Hematopoietic multipotent progenitor cell treated with erythropoietin and hydrocortisone succinate and interleukin-3 and kit ligand, for 6 days (in vitro differentiated cells): ENCODE measurements around the gene NTNG2.

Source experiments
- DNase-seq: peaks from one replicate; pipeline ENCODE4 v3.0.0-alpha.2; 2015

Gene NTNG2

GRCh38 chr9:132175431-132175830, 13.6 kb downstream of the NTNG2 start:
- DNase-seq: no peak

- DNase-seq: no peak
These were observed 14.5 kb downstream of the NTNG2 start for GRCh38 chr9:132176338-132176737.

- no peak for DNase-seq
These were observed 20.0 kb downstream of the NTNG2 start for GRCh38 chr9:132181796-132182313.

DNA sequence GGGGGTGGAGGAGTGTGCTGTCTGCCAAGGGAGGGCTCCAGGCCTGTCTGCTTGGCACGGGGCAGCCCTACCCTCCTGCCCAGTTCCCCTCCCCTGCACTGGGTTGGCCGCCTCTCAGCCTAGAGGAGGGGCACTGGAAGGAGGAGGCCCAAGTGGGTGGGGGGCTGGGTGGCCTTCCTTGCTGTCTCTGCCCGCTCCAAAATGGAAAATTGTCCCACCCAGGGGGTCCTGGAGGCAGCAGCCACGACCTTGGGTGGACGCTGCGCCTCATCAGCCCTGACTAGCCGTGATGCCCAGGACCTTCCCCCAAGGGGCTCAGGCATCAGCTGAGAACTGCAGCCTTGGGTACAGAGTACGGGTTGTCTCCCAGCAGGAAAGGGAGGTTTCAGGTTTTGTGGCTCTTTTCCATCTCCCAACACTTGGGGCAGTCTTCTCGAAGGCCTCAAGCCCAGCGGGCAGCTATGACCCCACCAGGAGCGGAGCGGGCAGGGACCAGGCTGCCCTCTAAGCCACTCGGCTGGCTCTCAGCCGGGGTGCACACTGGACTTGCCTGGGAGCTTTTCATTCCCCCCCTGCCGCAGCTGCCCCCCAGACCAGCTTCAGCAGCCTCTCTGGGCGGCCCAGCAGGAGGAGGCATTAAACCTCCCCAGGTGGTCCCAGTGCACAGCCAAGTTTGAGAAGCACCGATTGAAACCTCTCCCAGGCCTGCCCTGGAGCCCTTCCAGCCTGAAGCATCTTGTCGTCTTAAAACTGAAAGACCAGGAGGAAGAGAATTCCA, 20.6 kb downstream of the NTNG2 start:
- no peak for DNase-seq

DNA sequence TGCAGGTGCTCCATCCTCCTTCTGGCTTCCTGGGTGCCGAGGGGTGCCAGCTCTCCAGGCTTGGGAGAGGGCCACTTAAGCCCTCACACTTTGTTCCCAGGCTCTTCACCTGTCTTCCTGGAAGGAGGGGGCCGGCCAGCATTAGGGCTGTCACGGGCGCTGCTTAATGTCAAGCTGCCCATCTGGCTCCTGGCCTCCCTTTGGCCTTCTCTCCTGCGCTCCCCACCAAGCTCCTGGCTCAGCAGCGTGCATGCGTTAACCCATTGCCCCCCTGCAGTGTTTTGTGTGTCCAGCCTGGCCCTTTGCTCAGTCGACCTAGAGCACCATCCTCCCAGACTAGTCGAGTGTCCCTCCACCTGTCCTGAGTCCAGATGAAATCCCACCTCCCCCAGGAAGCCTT, 21.3 kb downstream of the NTNG2 start:
- DNase-seq: no peak

DNA sequence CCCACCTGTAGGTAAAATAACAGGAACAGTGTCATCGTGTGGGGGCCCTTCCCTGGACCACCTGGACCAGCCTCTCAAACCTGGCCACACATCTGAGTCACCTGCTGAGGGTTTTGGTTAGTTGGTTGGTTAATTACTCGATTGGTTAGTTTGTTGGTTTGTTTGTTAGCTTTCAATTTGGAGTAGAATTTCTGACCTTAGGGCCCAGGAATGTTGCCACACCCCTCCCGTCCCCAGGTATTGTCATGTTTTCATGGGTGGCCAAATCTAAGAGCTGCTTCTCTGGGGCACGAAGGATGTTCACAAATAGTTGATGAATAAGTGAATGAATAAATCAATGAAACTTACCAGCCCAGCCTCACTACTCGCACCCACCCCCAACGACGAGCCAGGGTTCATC, 21.9 kb downstream of the NTNG2 start:
- no peak for DNase-seq

DNA sequence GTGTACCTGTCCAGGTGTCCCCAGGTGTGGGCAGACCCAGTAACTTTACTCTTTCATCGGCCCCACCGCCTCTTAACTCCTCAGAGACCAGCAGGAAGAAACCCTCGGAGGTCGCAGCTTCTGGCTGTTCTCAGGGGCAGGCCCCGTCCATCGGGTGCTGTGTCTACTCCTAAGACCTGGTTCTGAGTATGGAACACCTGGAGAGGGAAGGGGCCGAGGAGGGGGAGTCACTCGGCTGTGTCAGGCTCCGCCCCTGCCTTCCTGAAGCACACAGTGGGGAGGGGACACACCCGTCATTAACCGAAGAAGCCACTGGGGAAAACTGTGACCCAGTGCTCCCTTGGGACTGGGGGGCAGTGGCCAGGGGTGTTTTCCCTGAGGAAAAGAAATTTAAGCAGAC, 22.3 kb downstream of the NTNG2 start:
- DNase-seq: no peak

DNA sequence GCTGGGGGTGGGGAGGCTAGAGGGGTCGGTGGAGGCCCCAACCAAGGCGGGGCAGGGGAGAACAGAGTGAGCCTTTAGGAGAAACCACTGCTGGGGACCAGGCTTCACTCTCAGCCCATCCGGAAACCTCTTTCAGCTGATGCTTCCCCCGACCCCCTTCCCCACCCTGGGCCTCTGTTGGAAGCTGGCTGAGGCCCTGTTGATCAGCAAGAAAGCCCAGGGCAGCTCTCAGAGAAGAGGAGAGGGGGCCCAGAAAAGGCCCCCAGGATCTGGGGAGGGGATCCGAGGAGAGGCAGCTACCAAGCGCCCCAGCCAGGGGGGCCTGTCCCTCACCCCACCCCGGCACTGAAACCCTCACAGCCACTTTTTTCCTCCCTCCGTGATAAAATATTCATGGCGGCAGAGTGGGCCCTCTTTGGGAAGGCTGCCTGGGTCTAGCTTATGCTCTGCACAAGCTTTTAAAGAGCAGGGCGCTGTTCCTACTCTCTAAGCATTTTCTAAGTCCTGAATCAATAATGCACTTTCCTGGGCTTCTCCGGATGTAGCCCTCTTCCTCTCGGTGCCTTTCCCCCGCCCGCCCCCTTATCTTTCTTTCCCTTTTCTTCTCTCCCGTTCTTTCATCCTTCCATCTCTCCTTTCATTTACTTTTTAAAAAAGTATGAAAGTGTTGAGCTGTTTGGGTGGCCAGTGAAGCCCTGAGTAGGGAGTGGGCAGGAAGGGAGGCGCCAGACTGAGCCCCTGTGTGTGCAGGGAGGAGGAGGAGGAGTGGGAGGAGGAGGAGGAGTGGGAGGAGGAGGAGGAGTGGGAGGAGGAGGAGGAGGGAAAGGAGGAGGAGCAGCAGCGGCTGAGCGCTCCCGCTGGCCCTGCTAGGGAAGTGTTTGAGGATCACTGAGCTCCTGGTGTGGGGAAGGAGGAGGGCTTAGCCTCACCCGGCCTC, 23.5 kb downstream of the NTNG2 start:
- DNase-seq: no peak

GRCh38 chr9:132187121-132187620, 25.3 kb downstream of the NTNG2 start:
- DNase-seq: no peak

DNA sequence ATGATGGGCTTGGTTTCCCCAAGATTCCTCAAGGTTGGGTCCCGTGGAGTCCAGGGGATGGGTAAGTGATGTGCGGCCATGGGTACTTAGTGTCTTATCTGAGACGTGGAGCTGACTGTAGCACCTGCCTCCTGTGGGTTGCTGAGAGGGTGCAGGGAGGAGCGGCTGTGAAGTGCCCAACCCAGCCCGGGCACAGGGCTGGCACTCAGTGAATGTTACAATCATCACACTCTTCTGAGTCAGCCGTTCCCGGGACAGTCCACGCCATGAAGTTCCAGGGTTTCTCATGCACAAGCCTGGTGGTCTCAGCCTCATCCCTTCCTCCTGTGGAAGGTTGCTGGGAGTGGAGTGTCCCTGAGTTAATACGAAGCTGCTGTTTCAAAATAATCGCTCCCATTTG, 29.1 kb downstream of the NTNG2 start:
- no peak for DNase-seq

DNA sequence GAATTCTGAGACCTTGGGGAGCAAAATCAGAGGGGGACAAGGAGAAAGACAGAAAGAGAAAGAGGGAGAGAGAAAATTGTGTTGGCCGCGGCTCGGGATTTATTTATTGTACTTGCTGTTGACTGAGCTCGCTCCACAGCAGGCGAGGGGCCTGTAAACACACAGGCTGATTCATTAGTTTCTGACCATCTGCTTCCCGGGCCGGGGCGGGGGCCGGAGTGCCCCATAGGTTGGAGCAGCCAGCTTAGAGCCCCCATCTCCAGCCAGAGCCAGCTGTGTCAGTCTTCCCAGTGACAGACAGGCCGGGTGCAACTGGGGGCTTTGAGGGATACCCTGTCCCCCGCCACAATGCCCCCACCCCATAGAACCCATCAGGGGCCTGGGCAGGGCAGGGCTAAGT, 30.9 kb downstream of the NTNG2 start:
- no peak for DNase-seq

GRCh38 chr9:132193227-132194124, 31.6 kb downstream of the NTNG2 start:
- no peak for DNase-seq

DNA sequence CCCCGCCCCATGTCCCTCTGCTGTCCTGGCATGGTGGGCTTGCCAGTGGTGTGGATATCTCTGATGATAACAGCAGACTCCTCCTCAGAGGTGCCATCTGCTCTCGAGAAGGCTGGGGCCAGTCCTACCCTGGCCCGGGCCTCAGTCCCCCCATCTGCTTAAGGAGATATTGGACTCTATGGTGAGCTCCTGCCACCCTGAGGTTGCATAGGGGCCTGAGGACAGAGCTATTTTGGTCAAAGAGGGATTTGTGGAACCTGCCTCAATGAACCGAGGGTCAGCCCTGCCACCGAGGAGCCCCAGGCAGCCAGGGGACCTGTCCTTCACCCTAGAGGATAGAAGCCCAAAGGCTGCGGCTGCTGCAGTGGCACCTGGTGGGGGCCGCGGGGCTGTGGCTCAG, 32.6 kb downstream of the NTNG2 start:
- no peak for DNase-seq

DNA sequence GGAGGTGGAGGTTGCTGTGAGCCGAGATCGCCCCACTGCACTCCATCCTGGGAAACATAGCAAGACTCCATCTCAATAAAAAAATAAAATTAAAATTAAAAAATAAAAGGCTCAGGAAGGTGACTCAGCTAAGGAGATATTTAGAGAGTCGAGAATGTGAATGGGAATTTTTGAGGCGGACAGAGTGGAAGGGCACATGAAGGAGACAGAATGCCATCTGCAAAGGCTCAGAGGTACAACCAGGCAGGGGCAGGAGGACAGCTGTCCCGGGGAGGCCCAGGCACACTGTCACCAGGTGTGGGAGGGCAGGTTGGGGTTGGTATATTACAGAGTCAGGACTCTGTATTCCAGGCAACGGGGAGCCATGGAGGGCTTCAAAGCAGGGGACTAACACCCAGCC, 35.5 kb downstream of the NTNG2 start:
- DNase-seq: no peak

- no peak for DNase-seq
These were observed 36.1 kb downstream of the NTNG2 start for GRCh38 chr9:132197856-132198550.

- no peak for DNase-seq
These were observed 37.2 kb downstream of the NTNG2 start for GRCh38 chr9:132199056-132199455.

DNA sequence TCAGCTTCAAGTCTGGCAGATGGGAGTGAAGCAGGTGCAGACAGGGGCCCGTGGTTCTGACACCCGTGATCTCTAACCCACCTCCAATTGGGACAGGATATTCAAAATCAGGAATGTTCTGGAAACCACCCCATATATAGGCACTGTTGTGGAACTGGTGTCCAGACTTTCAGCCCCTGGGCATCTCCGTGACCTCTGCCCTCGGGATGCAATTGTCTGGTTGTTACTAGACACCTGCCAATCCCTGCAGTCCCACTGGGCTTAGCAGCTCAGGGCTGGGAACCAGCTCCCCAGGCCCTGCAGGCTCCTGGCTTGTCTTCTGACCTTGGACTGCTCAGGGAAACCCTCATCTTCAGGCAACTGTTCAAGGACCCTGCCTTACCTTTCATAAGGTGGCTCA, 38.8 kb downstream of the NTNG2 start:
- DNase-seq: no peak

GRCh38 chr9:132201139-132201538, 39.3 kb downstream of the NTNG2 start:
- DNase-seq: no peak

- DNase-seq: no peak
These were observed 40.2 kb downstream of the NTNG2 start for GRCh38 chr9:132201780-132202703.

GRCh38 chr9:132204883-132205282, 43.0 kb downstream of the NTNG2 start:
- no peak for DNase-seq

- no peak for DNase-seq
These were observed 45.4 kb downstream of the NTNG2 start for GRCh38 chr9:132207215-132207614.
